Activated CD4-positive, CD25-positive, alpha-beta regulatory T cell treated with anti-CD3 and anti-CD28 coated beads, Interleukin-2, amount 50 U/mL, for 16 hours (primary cell): ENCODE data around the gene IFNL1.
"Not testable (repeated sequence)": the region's sequence is repeated elsewhere in the genome, so short reads cannot be mapped to it uniquely, and the experiment has no call there.

ENCODE experiments used
- DNase-seq: peaks from one replicate; pipeline ENCODE4 v3.0.0-alpha.2; 2020; ENCODE audit warnings: low read depth, low spot score

Gene IFNL1

DNA sequence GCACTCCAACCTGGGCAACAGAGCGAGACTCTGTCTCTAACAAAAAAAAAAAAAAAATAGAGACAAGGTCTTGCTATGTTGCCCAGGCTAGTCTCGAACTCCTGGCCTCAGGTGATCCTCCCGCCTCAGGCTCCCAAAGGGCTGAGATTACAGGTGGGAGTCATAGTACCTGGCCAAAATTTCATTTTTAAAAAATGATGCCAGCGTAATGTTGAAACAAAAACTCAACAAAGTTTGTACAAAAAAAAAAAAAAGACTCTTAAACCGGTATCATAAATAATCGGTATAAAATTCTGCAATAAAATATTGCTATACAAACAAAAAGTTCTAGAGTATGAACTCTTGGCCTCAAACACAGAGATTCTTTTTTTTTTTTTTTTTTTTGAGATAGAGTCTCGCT lies 36.1 kb downstream of the IFNL1 start:
- no peak for DNase-seq

DNA sequence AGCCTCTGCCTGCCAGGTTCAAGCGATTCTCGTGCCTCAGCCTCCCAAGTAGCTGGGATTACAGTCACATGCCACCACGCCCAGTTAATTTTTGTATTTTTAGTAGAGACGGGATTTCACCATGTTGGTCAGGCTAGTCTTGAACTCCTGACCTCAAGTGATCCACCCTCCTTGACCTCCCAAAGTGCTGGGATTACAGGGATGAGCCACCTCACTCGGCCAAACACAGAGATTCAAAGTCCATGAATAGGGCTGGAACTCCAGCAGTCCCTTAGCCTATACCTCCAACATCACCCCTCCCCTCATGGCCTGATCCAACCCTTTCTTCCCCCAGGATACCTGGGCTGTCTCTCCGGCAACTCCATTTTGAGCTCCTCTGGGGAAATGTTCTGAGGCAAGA lies 36.5 kb downstream of the IFNL1 start:
- not testable (repeated sequence) for DNase-seq

DNA sequence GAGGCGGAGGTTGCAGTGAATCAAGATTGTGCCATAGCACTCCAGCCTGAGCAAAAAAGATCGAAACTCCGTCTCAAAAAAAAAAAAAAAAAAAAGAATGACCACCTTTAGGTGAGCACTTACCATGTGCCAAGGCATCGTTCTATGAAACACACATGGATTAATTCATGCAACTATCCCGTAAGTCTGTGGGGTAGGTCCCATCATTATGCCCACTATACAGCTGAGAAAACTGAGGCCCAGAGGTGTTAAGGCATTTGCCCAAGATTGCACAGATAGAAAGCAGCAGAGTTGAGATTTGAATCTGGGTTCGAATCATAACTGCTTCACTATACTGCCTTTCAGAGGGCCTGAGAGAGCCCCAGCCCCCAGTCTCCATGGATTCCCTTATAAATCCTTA lies 37.3 kb downstream of the IFNL1 start:
- DNase-seq: no peak

DNA sequence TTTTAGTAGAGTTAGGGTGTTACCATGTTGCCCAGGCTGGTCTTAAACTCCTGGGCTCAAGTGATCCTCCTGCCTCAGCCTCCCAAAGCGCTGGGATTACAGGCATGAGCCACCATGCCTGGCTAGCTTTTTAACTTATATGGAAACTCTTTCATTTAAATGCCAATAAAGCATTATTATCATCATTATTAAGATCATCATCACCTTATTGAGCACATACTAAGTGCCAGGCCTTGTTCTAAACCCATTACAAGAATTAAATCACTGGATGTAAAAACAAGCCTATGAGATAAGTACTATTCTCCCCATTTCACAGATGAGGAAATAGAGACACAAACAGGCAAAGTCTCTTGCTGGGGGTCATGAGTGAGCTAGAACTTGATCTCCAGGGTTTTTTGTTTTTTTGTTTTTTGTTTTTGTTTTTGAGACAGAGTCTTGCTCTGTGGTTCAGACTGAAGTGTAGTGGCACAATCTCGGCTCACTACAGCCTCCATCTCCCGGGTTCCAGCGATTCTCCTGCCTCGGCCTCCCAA lies 38.3 kb downstream of the IFNL1 start:
- DNase-seq: no peak

DNA sequence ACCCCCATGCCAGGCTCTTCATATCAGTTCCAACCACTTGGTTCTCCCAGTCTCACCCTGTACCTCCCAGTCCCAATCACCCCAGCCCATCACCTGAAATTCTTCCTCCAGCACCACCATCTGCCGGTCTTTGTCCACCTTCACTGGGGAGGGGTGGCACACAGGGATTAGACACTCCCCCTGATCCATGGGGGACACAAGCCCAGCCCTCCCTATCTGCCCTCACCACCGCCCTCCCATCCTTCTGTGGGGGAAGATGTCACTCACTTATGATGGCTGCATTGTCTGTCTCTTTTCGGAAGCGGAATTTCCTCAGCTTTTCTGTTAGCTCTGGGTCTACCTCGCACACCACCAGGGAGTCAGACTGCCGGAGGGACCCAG lies 39.0 kb downstream of the IFNL1 start:
- DNase-seq: no peak

DNA sequence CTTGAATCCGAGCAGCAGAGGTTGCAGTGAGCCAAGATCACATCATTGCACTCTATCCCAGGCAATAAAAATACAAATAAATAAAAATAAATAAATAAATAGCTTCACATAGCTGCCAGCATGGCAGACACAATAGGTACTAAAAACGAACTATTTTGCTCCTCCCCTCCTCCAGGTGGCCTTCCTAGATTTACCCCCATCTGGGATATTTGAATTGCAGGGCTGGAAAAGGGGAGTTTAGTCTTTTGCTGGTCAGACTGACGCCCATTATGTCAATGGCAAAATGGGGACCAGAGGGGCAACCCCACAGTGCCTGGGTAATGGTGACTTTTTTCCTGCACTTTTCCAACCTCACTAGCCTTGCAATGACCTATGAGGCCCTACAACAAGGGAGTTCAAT lies 40.3 kb downstream of the IFNL1 start:
- DNase-seq: no peak

DNA sequence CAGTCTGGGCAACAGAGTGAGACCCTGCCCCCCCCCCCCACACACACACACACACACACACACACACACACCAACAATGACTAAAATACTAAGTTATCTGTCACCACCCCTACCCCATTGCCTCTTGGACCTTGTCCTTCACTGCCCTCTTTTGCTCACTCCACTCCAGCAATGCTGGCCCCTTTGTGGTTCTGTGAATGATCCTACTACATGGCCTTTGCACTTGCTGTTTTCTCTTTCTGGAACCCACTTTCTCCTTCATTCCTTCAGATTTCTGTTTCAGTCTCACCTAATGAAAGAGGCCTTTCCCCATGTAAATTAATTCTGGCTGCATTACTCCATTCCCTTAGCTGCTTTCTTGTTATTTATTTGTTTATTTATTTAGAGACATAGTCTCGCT lies 43.5 kb downstream of the IFNL1 start:
- no peak for DNase-seq

DNA sequence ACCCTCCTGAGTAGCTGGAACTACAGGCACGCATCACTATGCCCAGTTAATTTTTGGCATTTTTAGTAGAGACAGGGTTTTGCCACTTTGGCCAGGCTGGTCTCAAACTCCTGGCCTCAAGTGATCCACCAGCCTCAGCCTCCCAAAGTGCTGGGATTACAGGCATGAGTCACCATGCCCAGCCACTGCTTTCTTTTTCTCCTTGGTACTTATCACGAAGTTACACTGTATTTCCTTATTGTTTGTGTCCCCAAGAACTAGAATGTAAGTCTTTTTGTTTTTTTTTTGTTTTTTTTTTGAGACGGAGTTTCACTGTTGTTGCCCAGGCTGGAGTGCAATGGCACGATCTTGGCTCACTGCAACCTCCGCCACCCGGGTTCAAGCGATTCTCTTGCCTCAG lies 43.9 kb downstream of the IFNL1 start:
- DNase-seq: not testable (repeated sequence)

DNA sequence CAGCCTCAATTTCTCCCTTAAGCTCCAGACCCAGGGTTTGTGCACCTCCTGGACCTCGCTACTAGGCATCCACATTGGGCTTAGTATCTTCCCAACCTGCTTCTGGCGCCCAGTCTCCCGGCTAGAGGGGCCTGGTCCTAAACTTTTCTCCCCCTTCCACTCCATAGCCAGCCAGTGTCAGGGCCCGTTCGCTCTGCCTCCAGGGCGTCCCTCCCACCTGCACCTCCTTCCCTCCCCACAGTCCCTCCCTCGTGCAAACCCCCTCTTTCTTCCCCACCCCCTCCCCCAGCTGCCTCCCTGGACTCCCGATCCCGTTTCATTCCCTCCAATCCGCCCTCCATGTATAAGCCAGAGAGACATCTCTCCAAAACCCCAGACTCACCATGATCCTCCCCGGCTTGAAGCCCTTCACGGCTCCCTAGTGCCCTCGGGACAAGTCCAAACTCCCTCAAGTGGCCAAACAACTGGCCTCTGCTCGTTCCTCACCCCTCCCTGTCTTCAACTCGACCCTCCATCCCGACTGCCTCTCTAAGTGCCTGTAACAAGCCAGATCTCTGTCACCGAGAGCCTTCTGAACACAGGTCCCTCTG lies 45.0 kb downstream of the IFNL1 start:
- peak; percentile 11 for DNase-seq

DNA sequence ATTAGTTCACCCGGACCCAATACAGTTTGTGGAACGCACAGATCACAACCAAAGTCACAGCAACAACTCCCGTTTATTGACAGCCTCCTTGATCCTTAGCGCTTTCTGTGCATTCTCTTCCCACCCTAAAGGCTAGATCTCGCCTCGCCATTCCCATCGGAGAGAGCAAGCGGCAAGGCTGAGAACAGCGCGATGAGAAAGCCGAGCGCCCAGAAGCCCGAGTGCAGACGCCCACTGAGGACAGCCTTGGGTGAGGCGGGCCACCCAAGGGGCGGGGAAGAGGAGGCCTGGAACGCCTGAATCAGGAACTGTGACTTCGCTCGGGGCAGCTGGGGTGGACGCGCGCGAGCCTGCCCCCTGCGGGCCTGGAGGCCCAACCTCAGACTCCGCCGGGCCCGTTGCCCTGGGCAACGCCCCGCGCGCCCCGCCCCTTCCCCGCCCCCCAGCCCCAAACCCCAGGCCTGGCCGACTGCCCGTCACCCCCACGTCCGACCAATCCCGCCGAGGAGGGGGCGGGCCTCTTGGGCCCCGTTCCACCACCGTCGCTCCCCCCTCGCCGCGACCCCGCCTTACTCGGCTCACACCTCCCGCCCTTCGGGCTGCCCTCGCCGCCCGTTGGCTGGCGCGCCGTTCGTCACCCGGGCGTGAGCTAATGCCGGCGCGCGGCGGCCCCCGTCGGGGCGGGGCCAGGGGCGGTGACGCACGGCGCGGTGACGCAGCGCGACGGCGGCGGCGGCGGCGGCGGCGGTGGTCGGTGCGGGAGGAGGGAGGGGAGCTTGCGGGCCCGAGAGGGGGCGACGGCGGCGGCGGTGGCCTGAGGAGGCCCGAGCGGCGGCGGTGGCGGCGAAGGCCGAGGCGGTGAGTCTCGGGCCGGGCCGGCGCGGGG lies 45.8 kb downstream of the IFNL1 start, which contains the start of gene SAMD4B:
Gene SAMD4B, plus strand, starts transcription at position 703 of the 886 bp plus-strand sequence. CDS start 14,473 bp downstream, outside the sequence.
- peak; percentile 98 for DNase-seq

DNA sequence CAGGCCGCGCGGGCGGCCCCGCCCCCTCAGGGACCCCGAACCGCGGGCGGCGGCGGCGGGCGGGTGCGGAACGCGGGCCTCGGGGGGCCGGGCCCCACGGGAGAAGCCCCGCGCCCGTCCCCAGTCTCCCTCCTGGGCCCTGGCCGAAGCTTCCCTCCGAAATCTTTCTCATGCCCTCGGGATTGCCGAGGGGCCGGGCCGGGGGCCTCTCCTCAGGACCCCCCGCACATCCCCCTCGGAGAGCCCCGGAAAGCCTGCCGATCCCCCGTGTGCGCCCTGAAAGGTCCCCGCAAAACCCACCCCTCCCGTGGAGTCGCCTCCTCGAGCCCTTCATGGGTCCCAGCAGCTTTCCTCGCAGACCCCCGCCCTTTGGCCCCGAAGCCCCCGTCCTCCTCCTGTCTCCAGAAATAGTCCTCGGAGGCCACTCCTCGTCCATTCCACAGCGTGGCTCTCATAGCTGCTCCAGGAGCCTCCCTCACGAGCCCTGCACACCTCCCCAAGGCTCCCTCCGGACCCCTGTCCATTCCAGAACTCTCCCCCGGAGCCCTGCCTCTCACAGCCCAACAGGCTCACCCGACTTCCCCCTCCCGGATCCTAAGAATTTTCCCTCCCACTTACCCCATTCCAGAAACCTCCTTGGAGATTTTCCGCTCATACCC lies 46.6 kb downstream of the IFNL1 start:
- no peak for DNase-seq

DNA sequence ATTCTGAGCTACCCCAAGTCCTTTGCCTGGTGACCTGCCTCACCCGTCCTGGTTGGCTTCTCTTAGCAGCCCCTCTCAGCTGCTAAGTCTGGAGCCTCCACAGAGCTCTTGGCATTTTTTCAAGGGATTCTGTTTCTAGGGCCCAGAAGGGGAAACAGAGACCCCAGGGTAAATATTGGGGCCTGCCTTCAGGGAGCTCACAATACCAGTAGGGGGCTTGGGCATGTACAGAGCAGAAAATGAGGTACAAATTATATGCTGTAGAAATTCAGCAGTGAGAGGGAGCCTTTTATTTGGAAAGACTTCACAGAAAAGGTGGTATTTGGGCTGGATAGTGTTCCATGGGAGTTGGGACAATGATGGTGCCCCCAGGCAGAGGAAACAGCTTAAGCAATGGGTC lies 49.7 kb downstream of the IFNL1 start:
- DNase-seq: no peak

DNA sequence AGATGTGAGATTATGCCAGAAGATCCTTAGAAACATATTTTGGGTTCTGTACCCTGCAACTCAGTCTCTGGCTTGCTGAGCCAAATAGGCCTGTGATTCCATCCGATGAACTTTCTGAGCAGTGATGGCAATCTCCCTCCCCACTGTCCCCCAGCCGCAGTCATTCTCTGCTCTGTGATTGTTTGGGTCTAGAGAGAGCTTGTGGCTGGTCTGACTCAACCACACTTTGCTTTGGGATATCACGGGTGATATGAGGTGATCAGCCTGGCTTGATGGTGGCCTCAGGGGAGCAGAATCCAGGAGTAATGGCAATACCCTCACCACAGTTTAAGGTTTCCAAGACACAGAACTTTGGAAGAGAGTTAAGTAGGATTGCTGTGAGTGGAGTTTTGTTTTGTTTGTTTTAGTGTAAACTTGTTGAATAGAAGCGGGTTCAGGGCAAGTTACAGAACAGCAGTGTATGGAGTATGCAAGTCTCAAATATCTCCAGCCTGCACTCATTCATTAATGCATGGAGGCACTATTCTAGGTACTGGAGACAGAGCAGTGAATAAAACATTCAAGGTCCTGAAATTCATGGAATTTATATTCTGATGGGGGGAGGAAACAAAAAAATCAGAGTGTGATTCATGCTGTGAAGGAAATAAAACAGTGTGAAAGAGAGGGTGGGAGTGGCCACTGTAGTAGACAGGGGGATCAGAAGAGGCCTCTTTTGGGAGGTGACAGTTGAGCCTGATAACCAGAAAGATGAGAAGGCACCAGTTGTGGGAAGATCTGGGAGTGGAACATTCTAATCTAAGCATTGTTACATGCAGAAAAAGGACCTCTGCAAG lies 51.3 kb downstream of the IFNL1 start:
- no peak for DNase-seq
